Measurements from ENCODE around the gene SRGN.

GRCh38 chr10:69068549-69068948 is 19.4 kb upstream of the SRGN start:
- TF ChIP-seq, protein P1, sequence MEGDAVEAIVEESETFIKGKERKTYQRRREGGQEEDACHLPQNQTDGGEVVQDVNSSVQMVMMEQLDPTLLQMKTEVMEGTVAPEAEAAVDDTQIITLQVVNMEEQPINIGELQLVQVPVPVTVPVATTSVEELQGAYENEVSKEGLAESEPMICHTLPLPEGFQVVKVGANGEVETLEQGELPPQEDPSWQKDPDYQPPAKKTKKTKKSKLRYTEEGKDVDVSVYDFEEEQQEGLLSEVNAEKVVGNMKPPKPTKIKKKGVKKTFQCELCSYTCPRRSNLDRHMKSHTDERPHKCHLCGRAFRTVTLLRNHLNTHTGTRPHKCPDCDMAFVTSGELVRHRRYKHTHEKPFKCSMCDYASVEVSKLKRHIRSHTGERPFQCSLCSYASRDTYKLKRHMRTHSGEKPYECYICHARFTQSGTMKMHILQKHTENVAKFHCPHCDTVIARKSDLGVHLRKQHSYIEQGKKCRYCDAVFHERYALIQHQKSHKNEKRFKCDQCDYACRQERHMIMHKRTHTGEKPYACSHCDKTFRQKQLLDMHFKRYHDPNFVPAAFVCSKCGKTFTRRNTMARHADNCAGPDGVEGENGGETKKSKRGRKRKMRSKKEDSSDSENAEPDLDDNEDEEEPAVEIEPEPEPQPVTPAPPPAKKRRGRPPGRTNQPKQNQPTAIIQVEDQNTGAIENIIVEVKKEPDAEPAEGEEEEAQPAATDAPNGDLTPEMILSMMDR (IDR thresholded peaks at IDR 0.05) = no peak
- no peak for TF ChIP-seq POLR2A (IDR thresholded peaks at IDR 0.05)

Measured in heart left ventricle (tissue), 13 donors.